K562 (cell line): ENCODE results near the gene ASXL2. TPM values are rescaled to one million over a fixed set of nuclear protein-coding genes. Genes with fewer than 3 reads are reported as not detected.

Source experiments
- ATAC-seq: fragments of 200-7000 bp; cut with Tn5 transposase; 3 replicates; pipeline ENCODE4 v1.9.1; 2020; ENCODE audit warnings: moderate library complexity
- BruUV-seq: library from RNA; stranded (reverse); fragments of 400-500 nt; replicated peaks from 2 replicates; lab custom pipeline; 2021; lab: Mats Ljungman, UMichigan
- CTCF ChIA-PET: fragments of 300-600 bp; formaldehyde crosslinking; extraction: SDS; loops from one replicate; lab custom pipeline; 2021; ENCODE audit warnings: low intra/inter-chr PET ratio; lab: Yijun Ruan, JAX
- POLR2A ChIA-PET: fragments of 300-600, 350-650 bp; sonication (Branson Sonifier 250); formaldehyde crosslinking; extraction: SDS; loops from one replicate; lab custom pipeline; 2021; ENCODE audit warnings: antibody characterized with exemption, inconsistent platforms; lab: Yijun Ruan, JAX
- DNase-seq, 4 experiments: peaks; one replicate each; pipeline versions ENCODE4 v3.0.0 to v3.0.0-alpha.2; 2011 to 2018; ENCODE audit warnings: low spot score in 3 of 4, mixed read lengths in 3 of 4; ENCODE audit errors: extremely low read depth in 1 of 4
- FAIRE-seq: peaks from 2 replicates; lab custom pipeline; 2011; peaks lifted over from hg19 to GRCh38; lab: Jason Lieb, UNC
- H2AFZ ChIP-seq: 2 replicates; pipeline ENCODE4 v1.6.0; 2011; ENCODE audit warnings: low read depth, low read length, control low read depth, inconsistent platforms
- H3K27ac ChIP-seq: fragments of 200-600 bp; 3 replicates; pipeline ENCODE4 v1.8.0; 2011; ENCODE audit warnings: low read depth, mild to moderate bottlenecking, control low read depth, inconsistent platforms, low read length, moderate library complexity, mixed read lengths; ENCODE audit errors: extremely low read depth
- H3K27me3 ChIP-seq, 2 experiments: fragments of 300-600 bp in 1 of 2; 2 replicates in 1 of 2; 3 replicates in 1 of 2; pipeline versions ENCODE4 v1.6.0 to v1.8.0; 2011; ENCODE audit warnings: inconsistent platforms in 2 of 2, low read length in 2 of 2, mild to moderate bottlenecking in 1 of 2, mixed read lengths in 1 of 2, moderate library complexity in 1 of 2; ENCODE audit not compliant: control insufficient read depth in 2 of 2, insufficient read depth in 2 of 2
- H3K36me3 ChIP-seq: fragments of 300-600 bp; 3 replicates; pipeline ENCODE4 v1.8.0; 2011; ENCODE audit warnings: mild to moderate bottlenecking, low read length, inconsistent platforms; ENCODE audit not compliant: control insufficient read depth, insufficient read depth
- H3K4me1 ChIP-seq, 2 experiments: fragments of 200-600 bp in 1 of 2; replicated peaks in 1 of 2; 2 replicates in 1 of 2; 3 replicates in 1 of 2; pipeline versions ENCODE4 v1.5.1 to v1.8.0; 2011; ENCODE audit warnings: inconsistent platforms in 2 of 2, low read length in 2 of 2, mild to moderate bottlenecking in 1 of 2, mixed read lengths in 1 of 2, moderate library complexity in 1 of 2; ENCODE audit not compliant: control insufficient read depth in 2 of 2, insufficient read depth in 2 of 2
- H3K4me2 ChIP-seq: 2 replicates; pipeline ENCODE4 v1.6.1; 2011; ENCODE audit warnings: low read length, control low read depth, inconsistent platforms, mixed read lengths; ENCODE audit not compliant: insufficient read depth
- H3K4me3 ChIP-seq: fragments of 200-600 bp; sonication (generic), shearing (Covaris generic); 2 replicates; pipeline ENCODE4 v1.5.1; 2016; ENCODE audit warnings: control low read depth, inconsistent platforms
- H3K79me2 ChIP-seq: fragments of 200-600 bp; 3 replicates; pipeline ENCODE4 v1.8.0; 2011; ENCODE audit warnings: low read length, inconsistent platforms; ENCODE audit not compliant: control insufficient read depth, insufficient read depth
- H3K9ac ChIP-seq, 2 experiments: 2 replicates each; pipeline versions ENCODE4 v1.6.0 to v1.6.1; 2011; ENCODE audit warnings: low read depth in 2 of 2, low read length in 2 of 2, control low read depth in 1 of 2, inconsistent platforms in 1 of 2, mild to moderate bottlenecking in 1 of 2, mixed read lengths in 1 of 2; ENCODE audit not compliant: insufficient read depth in 1 of 2
- H3K9me1 ChIP-seq: one replicate; pipeline ENCODE4 v1.6.0; 2011; ENCODE audit warnings: inconsistent platforms, mild to moderate bottlenecking, low read length, moderate library complexity; ENCODE audit not compliant: control insufficient read depth, insufficient read depth
- H3K9me3 ChIP-seq: replicated peaks from 2 replicates; pipeline ENCODE4 v1.5.1; 2011; ENCODE audit warnings: low read depth, low read length, inconsistent platforms; ENCODE audit not compliant: control insufficient read depth, insufficient read depth
- H4K20me1 ChIP-seq: replicated peaks from 2 replicates; pipeline ENCODE4 v1.6.1; 2011; ENCODE audit warnings: low read length, inconsistent platforms, mixed read lengths; ENCODE audit not compliant: control insufficient read depth, insufficient read depth
- ELK3 ChIP-seq: fragments of 450-650 bp; formaldehyde crosslinking; IDR thresholded peaks from 2 replicates; pipeline ENCODE4 v1.4.0; 2020; ENCODE audit warnings: mild to moderate bottlenecking
- FOXP4 ChIP-seq: sonication (generic); formaldehyde crosslinking; IDR thresholded peaks from 2 replicates; pipeline ENCODE4 v1.8.0; 2022; ENCODE audit warnings: mild to moderate bottlenecking, missing genetic modification reagents, borderline replicate concordance
- OTX1 ChIP-seq: fragments of 450-650 bp; formaldehyde crosslinking; IDR thresholded peaks from 2 replicates; pipeline ENCODE4 v1.4.0; 2022; ENCODE audit warnings: mild to moderate bottlenecking
- PHB ChIP-seq: fragments of 250-450 bp; sonication (Bioruptor Pico); IDR thresholded peaks from 2 replicates; pipeline ENCODE4 v1.5.0; 2021
- POLR2AphosphoS2 ChIP-seq: IDR thresholded peaks from 2 replicates; pipeline ENCODE4 v1.6.1; 2012; ENCODE audit warnings: low read length, improper control_type of control experiment
- RAD21 ChIP-seq, 2 experiments: fragments of 250-450 bp in 1 of 2; fragments of 450-650 bp in 1 of 2; sonication (Bioruptor Pico) in 1 of 2; formaldehyde crosslinking in 1 of 2; IDR thresholded peaks in 1 of 2; conservative IDR thresholded peaks in 1 of 2; 2 replicates each; pipeline versions ENCODE4 v1.4.0 to v1.8.0; 2020 to 2022; ENCODE audit warnings: mild to moderate bottlenecking in 2 of 2, moderate library complexity in 1 of 2
- SMC3 ChIP-seq: conservative IDR thresholded peaks from 2 replicates; pipeline ENCODE4 v1.6.1; 2011; ENCODE audit warnings: low read depth, low read length, improper control_type of control experiment; ENCODE audit not compliant: insufficient read depth
- SUPT5H ChIP-seq: fragments of 450-650 bp; IDR thresholded peaks from 2 replicates; pipeline ENCODE4 v1.6.1; 2016
- TRIM25 ChIP-seq: fragments of 450-650 bp; IDR thresholded peaks from 2 replicates; pipeline ENCODE4 v1.7.0; 2016; ENCODE audit warnings: borderline replicate concordance
- ZBTB8A ChIP-seq: fragments of 450-650 bp; IDR thresholded peaks from 2 replicates; pipeline ENCODE4 v1.6.1; 2018; ENCODE audit warnings: mild to moderate bottlenecking, moderate library complexity; ENCODE audit not compliant: partially characterized antibody
- ZNF584 ChIP-seq: fragments of 200-800 bp; sonication (Bioruptor generic); IDR thresholded peaks from 2 replicates; pipeline ENCODE4 v1.6.1; 2016; ENCODE audit warnings: low read depth, mild to moderate bottlenecking, missing genetic modification characterization, missing compliant biosample characterization
- WGBS: fragments of 100-300 bp; shearing (Covaris generic); methylation state at CpG from one replicate; pipeline ENCODE4 v1.1.6; 2016; ENCODE audit warnings: low coverage, mixed read lengths; ENCODE audit not compliant: insufficient coverage; ENCODE audit errors: missing lambda C conversion rate; 5-methylcytosine and 5-hydroxymethylcytosine counted together
- in situ Hi-C: fragments of 300-500 bp; cut with MboI; formaldehyde crosslinking; loops from 4 replicates; pipeline ENCODE4 v1.15.0; 2018; ENCODE audit warnings: inconsistent platforms, mixed read lengths
- intact Hi-C: fragments of 100-400 bp; cut with micrococcal nuclease; formaldehyde crosslinking; loops from 2 replicates; pipeline ENCODE4 v1.14.2; 2022
- polyA plus RNA-seq, 8 experiments: library from polyadenylated mRNA; depleted of rRNA in 4 of 8; stranded (reverse) in 5 of 8; unstranded in 3 of 8; fragments of >200 nt; fragmentation: Nextera tagmentation in 2 of 8; fragmentation: Illumina TruSeq in 1 of 8; extraction: Ambion mirVana in 2 of 8; extraction: Trizol in 1 of 8; gene quantifications; 2 replicates each; pipeline versions ENCODE4 v1.2.1 to v1.2.3, GENCODE V29; 2011 to 2014; ENCODE audit warnings: inconsistent platforms in 1 of 8, missing spikeins in 1 of 8
- total RNA-seq, 7 experiments: library from RNA; depleted of rRNA in 6 of 7; stranded (reverse); fragments of >200 nt in 6 of 7; fragmentation: Illumina TruSeq in 2 of 7; extraction: Trizol in 2 of 7; gene quantifications; 2 replicates each; pipeline versions ENCODE4 v1.2.1 to v1.2.3, GENCODE V29; 2011 to 2021; ENCODE audit warnings: low replicate concordance in 1 of 7
- TF ChIP-seq, protein P1 (sequence below): fragments of 450-650 bp; IDR thresholded peaks from 2 replicates; pipeline ENCODE4 v1.6.1; 2018; ENCODE audit warnings: mild to moderate bottlenecking, low read depth; ENCODE audit not compliant: partially characterized antibody
- TF ChIP-seq, protein P2 (sequence below): fragments of 250-450 bp; sonication (Bioruptor Pico); IDR thresholded peaks from 2 replicates; pipeline ENCODE4 v1.8.0; 2021; ENCODE audit warnings: moderate library complexity, mild to moderate bottlenecking, inconsistent platforms

Gene ASXL2
- total and polyA plus RNA-seq, 9 of the 15 experiments (the other 6 are each of a cell fraction or from before 2014, with no cell fraction given): 2.2 to 25.9 (median 9.0) TPM

DNA sequence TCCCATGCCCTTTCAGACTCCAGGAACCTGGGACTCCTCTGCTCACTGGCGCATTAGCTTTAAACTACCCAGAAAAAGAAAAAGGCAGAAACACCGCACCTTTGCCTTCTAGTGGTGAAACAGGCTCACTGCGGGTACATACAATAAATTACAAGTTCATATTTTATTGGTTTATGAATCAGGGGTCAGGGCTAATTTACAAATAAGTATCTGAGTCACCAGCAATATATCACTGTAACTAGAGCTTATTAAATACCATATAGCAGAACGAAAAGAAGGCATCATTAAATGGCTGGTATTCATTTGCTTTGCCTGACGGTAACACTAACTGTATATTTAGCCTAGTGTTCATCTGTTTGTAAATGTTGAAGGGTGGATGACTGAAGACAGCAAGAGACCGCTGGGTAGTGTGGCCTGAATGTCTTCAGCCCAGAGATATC is 178.0 kb downstream of the ASXL2 start (continued):
- TF ChIP-seq, protein P1, sequence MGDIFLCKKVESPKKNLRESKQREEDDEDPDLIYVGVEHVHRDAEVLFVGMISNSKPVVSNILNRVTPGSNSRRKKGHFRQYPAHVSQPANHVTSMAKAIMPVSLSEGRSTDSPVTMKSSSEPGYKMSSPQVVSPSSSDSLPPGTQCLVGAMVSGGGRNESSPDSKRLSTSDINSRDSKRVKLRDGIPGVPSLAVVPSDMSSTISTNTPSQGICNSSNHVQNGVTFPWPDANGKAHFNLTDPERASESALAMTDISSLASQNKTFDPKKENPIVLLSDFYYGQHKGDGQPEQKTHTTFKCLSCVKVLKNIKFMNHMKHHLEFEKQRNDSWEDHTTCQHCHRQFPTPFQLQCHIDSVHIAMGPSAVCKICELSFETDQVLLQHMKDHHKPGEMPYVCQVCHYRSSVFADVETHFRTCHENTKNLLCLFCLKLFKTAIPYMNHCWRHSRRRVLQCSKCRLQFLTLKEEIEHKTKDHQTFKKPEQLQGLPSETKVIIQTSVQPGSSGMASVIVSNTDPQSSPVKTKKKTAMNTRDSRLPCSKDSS: no peak
- TF ChIP-seq RAD21 (CRISPR knock-in tag; conservative IDR thresholded peaks at IDR 0.05 in 1 of 2, IDR thresholded peaks at IDR 0.05 in 1 of 2) (peak; percentile 25 to 60; a peak in 3 of 4 replicates), ZNF584 (no peak), SMC3 (peak; percentile 41; the same call in 1 of the 2 replicates), ZBTB8A (no peak)
- TF ChIP-seq, protein P2, sequence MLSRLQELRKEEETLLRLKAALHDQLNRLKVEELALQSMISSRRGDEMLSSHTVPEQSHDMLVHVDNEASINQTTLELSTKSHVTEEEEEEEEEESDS (CRISPR knock-in tag): no peak

- no peaks in the 10 kb centered on the region for H3K79me2 ChIP-seq
- no peaks in the 10 kb centered on the region for H3K4me1 ChIP-seq
- H3K9me3 ChIP-seq: no peaks in the 10 kb centered on the region
- H2AFZ ChIP-seq: no peak overlapping the region
- in situ Hi-C loops (no loop called here), intact Hi-C loops (no loop called here)
- ChIA-PET CTCF (interaction anchor here (1.8 kb wide), 1 partner anchor 92 kb away, joined by 7 read pairs; no protein-coding TSS in a partner anchor), POLR2A (interaction anchor here (1.1 to 1.5 kb wide), 2 partner anchors 9 to 11 kb away, joined by 4 to 7 read pairs; no protein-coding TSS in a partner anchor)
- DNase-seq (no peak), FAIRE-seq (no peak), ATAC-seq (no peak)
- H3K27ac ChIP-seq: no peak overlapping the region
- peaks cover 23 to 30% of the 10 kb centered on the region in 2 experiments; a peak in 4 of 5 replicates for H3K27me3 ChIP-seq
- no peak overlapping the region for H3K4me3 ChIP-seq
- WGBS: 1% methylated on average over 7 of the region's 7 CpGs
- peak overlapping the region in 1 of 2 experiments; percentile 65; a peak in 1 of 4 replicates for H3K9ac ChIP-seq
- H3K36me3 ChIP-seq: no peaks in the 10 kb centered on the region
- no TSS peak for BruUV-seq
- H3K9me1 ChIP-seq: no peaks in the 10 kb centered on the region
- no peak overlapping the region for H3K4me2 ChIP-seq
- peaks cover 6% of the 10 kb centered on the region; the same call in 1 of the 2 replicates for H4K20me1 ChIP-seq
- no peak for TF ChIP-seq FOXP4 (CRISPR knock-in tag)
- TF ChIP-seq PHB: no peak
- no peak for TF ChIP-seq TRIM25
- TF ChIP-seq ELK3 (CRISPR knock-in tag): no peak
- TF ChIP-seq POLR2AphosphoS2: no peak
- TF ChIP-seq SUPT5H: no peak
- no peak for TF ChIP-seq OTX1 (CRISPR knock-in tag)
- no peak for TF ChIP-seq ZNF584
Measured at GRCh38 chr2:25699216-25699615, 179.1 kb downstream of the ASXL2 start.
